ENCODE measurements around the gene WBP4. TPM values are rescaled to one million over a fixed set of nuclear protein-coding genes. Genes with fewer than 3 reads are reported as not detected.

WBP4 gene
- total and polyA plus RNA-seq, 4 donors: 3.9 to 6.8 (median 5.5) TPM

- Histone ChIP-seq H3K36me3 (ENCODE audit: control insufficient read depth in 4 of 4, insufficient read depth in 3 of 4, low read depth in 1 of 4, low read length in 3 of 4) (no peaks in the 10 kb centered on the region), H3K9me3 (ENCODE audit: control insufficient read depth in 4 of 4, low read length in 3 of 4) (no peaks in the 10 kb centered on the region), H3K4me1 (ENCODE audit: control insufficient read depth in 4 of 4, insufficient read depth in 4 of 4, low read length in 3 of 4) (peaks cover 2 to 4% (median 3%) of the 10 kb centered on the region in 4 donors), H3K27me3 (ENCODE audit: control insufficient read depth in 4 of 4, insufficient read depth in 4 of 4, low read length in 3 of 4) (no peaks in the 10 kb centered on the region), H3K4me3 (ENCODE audit: low read depth in 1 of 3, low read length in 3 of 3) (no peak overlapping the region), H3K27ac (ENCODE audit: low read depth in 1 of 2, low read length in 2 of 2) (no peak overlapping the region), H3K9ac (ENCODE audit: low read depth in 1 of 2, low read length in 2 of 2) (no peak overlapping the region)
- TF ChIP-seq ATF3 (IDR thresholded peaks at IDR 0.05): no peak
- TF ChIP-seq HNF4A (conservative IDR thresholded peaks at IDR 0.05): no peak
- TF ChIP-seq GABPA (IDR thresholded peaks at IDR 0.05 in 1 of 2, conservative IDR thresholded peaks at IDR 0.05 in 1 of 2): no peak
- 53% methylated on average over 2 of the region's 2 CpGs for WGBS
- no peak for DNase-seq (ENCODE audit: low spot score)
Observed at GRCh38 chr13:41032691-41033376, 28.5 kb upstream of the WBP4 start.

- no peak for DNase-seq (ENCODE audit: low spot score)
- Histone ChIP-seq H3K27ac (ENCODE audit: low read depth in 1 of 2, low read length in 2 of 2) (no peak overlapping the region), H3K27me3 (ENCODE audit: control insufficient read depth in 4 of 4, insufficient read depth in 4 of 4, low read length in 3 of 4) (no peaks in the 10 kb centered on the region), H3K36me3 (ENCODE audit: control insufficient read depth in 4 of 4, insufficient read depth in 3 of 4, low read depth in 1 of 4, low read length in 3 of 4) (no peaks in the 10 kb centered on the region), H3K4me3 (ENCODE audit: low read depth in 1 of 3, low read length in 3 of 3) (no peak overlapping the region), H3K4me1 (ENCODE audit: control insufficient read depth in 4 of 4, insufficient read depth in 4 of 4, low read length in 3 of 4) (peaks cover 2 to 4% (median 3%) of the 10 kb centered on the region in 4 donors), H3K9me3 (ENCODE audit: control insufficient read depth in 4 of 4, low read length in 3 of 4) (no peaks in the 10 kb centered on the region), H3K9ac (ENCODE audit: low read depth in 1 of 2, low read length in 2 of 2) (no peak overlapping the region)
- TF ChIP-seq, protein P1, sequence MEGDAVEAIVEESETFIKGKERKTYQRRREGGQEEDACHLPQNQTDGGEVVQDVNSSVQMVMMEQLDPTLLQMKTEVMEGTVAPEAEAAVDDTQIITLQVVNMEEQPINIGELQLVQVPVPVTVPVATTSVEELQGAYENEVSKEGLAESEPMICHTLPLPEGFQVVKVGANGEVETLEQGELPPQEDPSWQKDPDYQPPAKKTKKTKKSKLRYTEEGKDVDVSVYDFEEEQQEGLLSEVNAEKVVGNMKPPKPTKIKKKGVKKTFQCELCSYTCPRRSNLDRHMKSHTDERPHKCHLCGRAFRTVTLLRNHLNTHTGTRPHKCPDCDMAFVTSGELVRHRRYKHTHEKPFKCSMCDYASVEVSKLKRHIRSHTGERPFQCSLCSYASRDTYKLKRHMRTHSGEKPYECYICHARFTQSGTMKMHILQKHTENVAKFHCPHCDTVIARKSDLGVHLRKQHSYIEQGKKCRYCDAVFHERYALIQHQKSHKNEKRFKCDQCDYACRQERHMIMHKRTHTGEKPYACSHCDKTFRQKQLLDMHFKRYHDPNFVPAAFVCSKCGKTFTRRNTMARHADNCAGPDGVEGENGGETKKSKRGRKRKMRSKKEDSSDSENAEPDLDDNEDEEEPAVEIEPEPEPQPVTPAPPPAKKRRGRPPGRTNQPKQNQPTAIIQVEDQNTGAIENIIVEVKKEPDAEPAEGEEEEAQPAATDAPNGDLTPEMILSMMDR (IDR thresholded peaks at IDR 0.05; ENCODE audit: low read depth, low read length, missing input control): no peak
- no peak for TF ChIP-seq GABPA (IDR thresholded peaks at IDR 0.05 in 1 of 2, conservative IDR thresholded peaks at IDR 0.05 in 1 of 2)
- TF ChIP-seq, protein P2, sequence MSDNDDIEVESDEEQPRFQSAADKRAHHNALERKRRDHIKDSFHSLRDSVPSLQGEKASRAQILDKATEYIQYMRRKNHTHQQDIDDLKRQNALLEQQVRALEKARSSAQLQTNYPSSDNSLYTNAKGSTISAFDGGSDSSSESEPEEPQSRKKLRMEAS (IDR thresholded peaks at IDR 0.05): no peak
- TF ChIP-seq RAD21 (IDR thresholded peaks at IDR 0.05): no peak
- TF ChIP-seq SP1 (IDR thresholded peaks at IDR 0.05): no peak
- no peak for TF ChIP-seq HNF4A (conservative IDR thresholded peaks at IDR 0.05)
- TF ChIP-seq TAF1 (conservative IDR thresholded peaks at IDR 0.05): no peak
- TF ChIP-seq NR2F2 (IDR thresholded peaks at IDR 0.05): no peak
- no peak for TF ChIP-seq HNF4G (IDR thresholded peaks at IDR 0.05)
- no peak for TF ChIP-seq EGR1 (IDR thresholded peaks at IDR 0.05; ENCODE audit: low read depth in 2 of 2)
- no peak for TF ChIP-seq FOXA1 (IDR thresholded peaks at IDR 0.05)
- no peak for TF ChIP-seq FOXA2 (IDR thresholded peaks at IDR 0.05)
- no peak for TF ChIP-seq YY1 (IDR thresholded peaks at IDR 0.05)
- TF ChIP-seq ATF3 (IDR thresholded peaks at IDR 0.05): no peak
- no peak for TF ChIP-seq JUND (IDR thresholded peaks at IDR 0.05)
- TF ChIP-seq RXRA (IDR thresholded peaks at IDR 0.05): no peak
- TF ChIP-seq, protein P3, sequence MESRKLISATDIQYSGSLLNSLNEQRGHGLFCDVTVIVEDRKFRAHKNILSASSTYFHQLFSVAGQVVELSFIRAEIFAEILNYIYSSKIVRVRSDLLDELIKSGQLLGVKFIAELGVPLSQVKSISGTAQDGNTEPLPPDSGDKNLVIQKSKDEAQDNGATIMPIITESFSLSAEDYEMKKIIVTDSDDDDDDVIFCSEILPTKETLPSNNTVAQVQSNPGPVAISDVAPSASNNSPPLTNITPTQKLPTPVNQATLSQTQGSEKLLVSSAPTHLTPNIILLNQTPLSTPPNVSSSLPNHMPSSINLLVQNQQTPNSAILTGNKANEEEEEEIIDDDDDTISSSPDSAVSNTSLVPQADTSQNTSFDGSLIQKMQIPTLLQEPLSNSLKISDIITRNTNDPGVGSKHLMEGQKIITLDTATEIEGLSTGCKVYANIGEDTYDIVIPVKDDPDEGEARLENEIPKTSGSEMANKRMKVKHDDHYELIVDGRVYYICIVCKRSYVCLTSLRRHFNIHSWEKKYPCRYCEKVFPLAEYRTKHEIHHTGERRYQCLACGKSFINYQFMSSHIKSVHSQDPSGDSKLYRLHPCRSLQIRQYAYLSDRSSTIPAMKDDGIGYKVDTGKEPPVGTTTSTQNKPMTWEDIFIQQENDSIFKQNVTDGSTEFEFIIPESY (IDR thresholded peaks at IDR 0.05): no peak
- TF ChIP-seq, protein P4, sequence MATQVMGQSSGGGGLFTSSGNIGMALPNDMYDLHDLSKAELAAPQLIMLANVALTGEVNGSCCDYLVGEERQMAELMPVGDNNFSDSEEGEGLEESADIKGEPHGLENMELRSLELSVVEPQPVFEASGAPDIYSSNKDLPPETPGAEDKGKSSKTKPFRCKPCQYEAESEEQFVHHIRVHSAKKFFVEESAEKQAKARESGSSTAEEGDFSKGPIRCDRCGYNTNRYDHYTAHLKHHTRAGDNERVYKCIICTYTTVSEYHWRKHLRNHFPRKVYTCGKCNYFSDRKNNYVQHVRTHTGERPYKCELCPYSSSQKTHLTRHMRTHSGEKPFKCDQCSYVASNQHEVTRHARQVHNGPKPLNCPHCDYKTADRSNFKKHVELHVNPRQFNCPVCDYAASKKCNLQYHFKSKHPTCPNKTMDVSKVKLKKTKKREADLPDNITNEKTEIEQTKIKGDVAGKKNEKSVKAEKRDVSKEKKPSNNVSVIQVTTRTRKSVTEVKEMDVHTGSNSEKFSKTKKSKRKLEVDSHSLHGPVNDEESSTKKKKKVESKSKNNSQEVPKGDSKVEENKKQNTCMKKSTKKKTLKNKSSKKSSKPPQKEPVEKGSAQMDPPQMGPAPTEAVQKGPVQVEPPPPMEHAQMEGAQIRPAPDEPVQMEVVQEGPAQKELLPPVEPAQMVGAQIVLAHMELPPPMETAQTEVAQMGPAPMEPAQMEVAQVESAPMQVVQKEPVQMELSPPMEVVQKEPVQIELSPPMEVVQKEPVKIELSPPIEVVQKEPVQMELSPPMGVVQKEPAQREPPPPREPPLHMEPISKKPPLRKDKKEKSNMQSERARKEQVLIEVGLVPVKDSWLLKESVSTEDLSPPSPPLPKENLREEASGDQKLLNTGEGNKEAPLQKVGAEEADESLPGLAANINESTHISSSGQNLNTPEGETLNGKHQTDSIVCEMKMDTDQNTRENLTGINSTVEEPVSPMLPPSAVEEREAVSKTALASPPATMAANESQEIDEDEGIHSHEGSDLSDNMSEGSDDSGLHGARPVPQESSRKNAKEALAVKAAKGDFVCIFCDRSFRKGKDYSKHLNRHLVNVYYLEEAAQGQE (IDR thresholded peaks at IDR 0.05): no peak
- WGBS: 80% methylated on average over 4 of the region's 4 CpGs
Observed at GRCh38 chr13:41034382-41034781, 26.9 kb upstream of the WBP4 start.
